ENCODE measurements around the gene SPOCD1. TPM values are rescaled to one million over a fixed set of nuclear protein-coding genes. Genes with fewer than 3 reads are reported as not detected.
A peak's percentile ranks its signal among the peaks of the same experiment; 100 is the strongest.
"Not testable (repeated sequence)": the region's sequence is repeated elsewhere in the genome, so short reads cannot be mapped to it uniquely, and the experiment has no call there.

The SPOCD1 gene
- total and polyA plus RNA-seq, 4 experiments from 2014 or later, result 0.61 to 0.94 TPM; not detected in 2

GRCh38 chr1:31818206-31818605, 2.4 kb upstream of the SPOCD1 start:
- intact Hi-C loops (cut with micrococcal nuclease), result loop anchor here (5.0 kb wide), 1 partner anchor 244 kb away; no protein-coding TSS in a partner anchor
- H3K36me3 Mint-ChIP-seq, result no peaks in the 10 kb centered on the region
- Histone ChIP-seq H3K36me3 (ENCODE audit: insufficient read depth, low read length) (no peaks in the 10 kb centered on the region), H3K9me3 (ENCODE audit: control insufficient read depth in 1 of 2, low read length in 2 of 2) (no peaks in the 10 kb centered on the region), H3K4me1 (ENCODE audit: insufficient read depth, low read length) (peaks cover 8% of the 10 kb centered on the region), H3K4me3 (ENCODE audit: low read length in 2 of 2) (no peak overlapping the region), H3K27ac (ENCODE audit: low read depth, low read length) (no peak overlapping the region), H3K27me3 (ENCODE audit: insufficient read depth, low read length) (no peaks in the 10 kb centered on the region)
- no peaks in the 10 kb centered on the region for H3K9me3 Mint-ChIP-seq
- ChIA-PET CTCF (ENCODE audit: partially characterized antibody) (interaction anchor here (0.6 to 6.8 kb wide), 6 partner anchors 31 to 174 kb away, joined by 3 to 105 read pairs (median 4); no protein-coding TSS in a partner anchor), POLR2A (ENCODE audit: partially characterized antibody) (interaction anchor here (2.2 kb wide), 1 partner anchor 8 kb away, joined by 7 read pairs; no protein-coding TSS in a partner anchor)
- peak overlapping the region in 1 of 8 donors; percentile 6 for H3K4me3 Mint-ChIP-seq
- DNase-seq, result no peak
- no peak overlapping the region for H3K27ac Mint-ChIP-seq
- H3K27me3 Mint-ChIP-seq, result peaks cover 0 to 1% of the 10 kb centered on the region in 2 donors
- peaks cover 10 to 21% (median 14%) of the 10 kb centered on the region in 4 donors for H3K4me1 Mint-ChIP-seq

DNA sequence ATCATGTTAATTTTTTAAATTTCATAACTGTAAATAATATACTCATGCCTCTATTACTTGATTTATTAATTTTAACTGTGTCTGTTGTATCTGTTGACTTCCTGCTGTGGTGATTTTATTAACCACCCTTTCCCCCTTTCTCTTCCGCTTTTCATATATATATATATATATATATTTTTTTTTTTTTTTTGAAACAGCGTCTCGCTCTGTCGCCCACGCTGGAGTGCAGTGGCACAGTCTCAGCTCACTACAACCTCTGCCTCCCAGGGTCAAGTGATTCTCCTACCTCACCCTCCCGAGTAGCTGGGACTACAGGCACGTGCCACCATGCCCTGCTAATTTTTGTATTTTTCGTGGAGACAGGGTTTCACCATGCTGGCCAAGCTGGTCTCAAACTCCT, 1.1 kb upstream of the SPOCD1 start:
- intact Hi-C loops (cut with micrococcal nuclease), result loop anchor here (1.0 to 5.0 kb wide), 4 partner anchors 10 to 245 kb away; no protein-coding TSS in a partner anchor
- peak overlapping the region in 2 of 8 donors; percentile 1 to 26 for H3K4me3 Mint-ChIP-seq
- H3K4me1 Mint-ChIP-seq, result peaks cover 8 to 21% (median 14%) of the 10 kb centered on the region in 4 donors
- H3K27me3 Mint-ChIP-seq; H3K36me3 ChIP-seq (ENCODE audit: insufficient read depth, low read length); H3K36me3 Mint-ChIP-seq; H3K27ac ChIP-seq (ENCODE audit: low read depth, low read length); H3K9me3 ChIP-seq (ENCODE audit: control insufficient read depth in 1 of 2, low read length in 2 of 2); H3K4me3 ChIP-seq (ENCODE audit: low read length in 2 of 2); H3K27me3 ChIP-seq (ENCODE audit: insufficient read depth, low read length); H3K4me1 ChIP-seq (ENCODE audit: insufficient read depth, low read length); H3K9me3 Mint-ChIP-seq: not testable (repeated sequence)
- peak in 2 of 5 donors; percentile 10 to 17 for DNase-seq
- H3K27ac Mint-ChIP-seq, result peak overlapping the region in 1 of 7 donors; percentile 13
- POLR2A ChIA-PET (ENCODE audit: partially characterized antibody), result interaction anchor here (1.1 to 2.8 kb wide), 5 partner anchors 10 to 148 kb away, joined by 3 to 15 read pairs (median 7); partner anchors contain the start of gene PTP4A2
- CTCF ChIA-PET (ENCODE audit: partially characterized antibody), result interaction anchor here (0.6 to 6.8 kb wide), 14 partner anchors 10 to 338 kb away, joined by 3 to 105 read pairs (median 6); no protein-coding TSS in a partner anchor

DNA sequence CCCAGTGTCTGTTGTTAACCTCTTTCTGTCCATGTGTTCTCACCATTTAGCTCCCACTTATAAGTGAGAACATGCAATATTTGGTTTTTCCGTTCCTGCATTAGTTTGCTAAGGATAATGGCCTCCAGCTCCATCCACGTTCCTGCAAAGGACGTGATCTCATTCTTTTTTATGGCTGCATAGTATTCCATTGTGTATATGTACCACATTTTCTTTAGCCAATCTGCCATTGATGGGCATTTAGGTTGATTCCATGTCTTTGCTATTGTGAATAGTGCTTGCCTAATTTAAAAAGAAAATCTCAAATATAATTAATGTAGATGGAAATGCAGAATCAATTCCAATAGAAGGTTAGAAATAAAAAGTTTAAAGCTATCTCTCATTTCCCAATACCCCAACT, 679 bp upstream of the SPOCD1 start:
- H3K4me1 ChIP-seq (ENCODE audit: insufficient read depth, low read length); H3K27me3 Mint-ChIP-seq; DNase-seq; H3K9me3 ChIP-seq (ENCODE audit: control insufficient read depth in 1 of 2, low read length in 2 of 2); H3K27ac ChIP-seq (ENCODE audit: low read depth, low read length); H3K9me3 Mint-ChIP-seq; H3K27me3 ChIP-seq (ENCODE audit: insufficient read depth, low read length); H3K36me3 ChIP-seq (ENCODE audit: insufficient read depth, low read length); H3K36me3 Mint-ChIP-seq; H3K4me3 ChIP-seq (ENCODE audit: low read length in 2 of 2): not testable (repeated sequence)
- H3K27ac Mint-ChIP-seq, result peak overlapping the region in 1 of 7 donors; percentile 13
- peaks cover 8 to 21% (median 14%) of the 10 kb centered on the region in 4 donors for H3K4me1 Mint-ChIP-seq
- CTCF ChIA-PET (ENCODE audit: partially characterized antibody), result interaction anchor here (0.6 to 6.8 kb wide), 16 partner anchors 10 to 338 kb away, joined by 3 to 105 read pairs (median 6); no protein-coding TSS in a partner anchor
- intact Hi-C loops (cut with micrococcal nuclease), result loop anchor here (1.0 to 5.0 kb wide), 4 partner anchors 11 to 246 kb away; no protein-coding TSS in a partner anchor
- POLR2A ChIA-PET (ENCODE audit: partially characterized antibody), result interaction anchor here (1.0 to 2.8 kb wide), 7 partner anchors 10 to 148 kb away, joined by 3 to 15 read pairs (median 6); partner anchors contain the start of gene PTP4A2
- peak overlapping the region in 2 of 8 donors; percentile 1 to 46 for H3K4me3 Mint-ChIP-seq

DNA sequence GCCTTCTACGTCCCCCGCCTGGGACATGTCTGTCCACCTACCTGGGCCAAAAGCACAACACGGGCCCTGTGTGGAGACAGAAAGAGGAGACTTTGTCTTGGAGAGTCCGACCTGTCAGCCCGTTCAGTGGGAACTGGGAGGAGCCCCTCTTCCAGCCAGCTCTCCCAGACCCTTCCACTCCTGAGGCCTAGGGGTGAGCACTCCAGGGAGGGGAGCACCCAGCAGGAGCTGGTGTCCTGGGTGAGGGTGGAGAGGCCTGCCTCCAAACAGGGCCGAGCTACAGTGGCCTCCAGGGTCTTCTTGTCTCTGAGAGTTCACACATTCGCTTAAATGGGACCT, 546 bp downstream of the SPOCD1 start:
- Mint-ChIP-seq H3K9me3 (no peaks in the 10 kb centered on the region), H3K36me3 (no peaks in the 10 kb centered on the region), H3K4me3 (no peak overlapping the region), H3K27me3 (no peaks in the 10 kb centered on the region), H3K27ac (peak overlapping the region in 3 of 7 donors; percentile 40 to 88 (median 41)), H3K4me1 (peaks cover 8 to 21% (median 14%) of the 10 kb centered on the region in 4 donors)
- no peaks in the 10 kb centered on the region for H3K27me3 ChIP-seq (ENCODE audit: insufficient read depth, low read length)
- no peak overlapping the region for H3K27ac ChIP-seq (ENCODE audit: low read depth, low read length)
- no peak for DNase-seq
- ChIA-PET POLR2A (ENCODE audit: partially characterized antibody) (interaction anchor here (0.5 to 2.8 kb wide), 13 partner anchors 8 to 257 kb away, joined by 3 to 15 read pairs (median 3); partner anchors contain the start of genes PTP4A2 and TMEM39B), CTCF (ENCODE audit: partially characterized antibody) (interaction anchor here (0.5 to 6.8 kb wide), 24 partner anchors 9 to 248 kb away, joined by 3 to 105 read pairs (median 4); partner anchors contain the start of gene PTP4A2)
- peaks cover 8% of the 10 kb centered on the region for H3K4me1 ChIP-seq (ENCODE audit: insufficient read depth, low read length)
- intact Hi-C loops (cut with micrococcal nuclease), result loop anchor here (5.0 kb wide), 1 partner anchor 247 kb away; no protein-coding TSS in a partner anchor
- no peak overlapping the region for H3K4me3 ChIP-seq (ENCODE audit: low read length in 2 of 2)
- no peaks in the 10 kb centered on the region for H3K9me3 ChIP-seq (ENCODE audit: control insufficient read depth in 1 of 2, low read length in 2 of 2)
- no peaks in the 10 kb centered on the region for H3K36me3 ChIP-seq (ENCODE audit: insufficient read depth, low read length)

DNA sequence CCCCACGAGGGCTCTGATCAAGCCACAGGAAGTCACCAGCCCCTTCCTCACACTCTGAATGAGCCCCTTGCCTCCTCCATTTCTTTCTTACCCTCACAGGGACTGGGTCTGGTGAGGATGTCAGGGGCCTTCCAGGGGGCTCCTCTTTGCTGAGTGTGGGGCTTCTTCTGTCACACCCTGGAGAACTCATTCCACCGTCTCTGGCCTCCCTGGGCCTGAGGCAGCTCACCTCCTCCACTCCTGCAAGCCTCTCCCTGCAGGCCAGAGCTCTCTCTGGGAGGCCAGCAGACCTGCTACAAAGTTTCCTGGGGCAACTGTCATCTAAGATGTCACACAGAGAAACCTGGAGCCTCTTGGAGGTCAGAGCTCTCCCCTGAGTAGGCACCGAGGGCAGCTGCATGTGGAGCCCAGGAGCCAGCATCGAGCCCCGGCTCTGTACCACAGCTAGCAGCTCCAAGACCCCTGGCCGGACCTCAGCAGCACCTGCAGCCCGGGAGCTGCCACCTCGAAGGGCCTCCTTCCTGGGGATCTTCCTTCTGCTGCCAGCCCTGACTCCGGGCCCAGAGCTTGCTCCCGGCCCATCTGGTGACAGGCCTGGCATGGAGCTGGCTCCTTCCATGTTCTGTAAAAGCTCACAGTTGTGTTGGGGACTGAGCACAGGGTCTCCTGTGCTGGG, 1.1 kb downstream of the SPOCD1 start:
- Mint-ChIP-seq H3K4me3 (no peak overlapping the region), H3K36me3 (no peaks in the 10 kb centered on the region), H3K27ac (peak overlapping the region in 1 of 7 donors; percentile 41), H3K27me3 (no peaks in the 10 kb centered on the region), H3K9me3 (no peaks in the 10 kb centered on the region), H3K4me1 (peaks cover 8 to 21% (median 14%) of the 10 kb centered on the region in 4 donors)
- ChIA-PET POLR2A (ENCODE audit: partially characterized antibody) (interaction anchor here (0.6 to 2.8 kb wide), 7 partner anchors 17 to 258 kb away, joined by 3 to 15 read pairs (median 3); partner anchors contain the start of genes PTP4A2 and TMEM39B), CTCF (ENCODE audit: partially characterized antibody) (interaction anchor here (0.8 to 6.8 kb wide), 15 partner anchors 9 to 248 kb away, joined by 3 to 105 read pairs (median 4); partner anchors contain the start of gene PTP4A2)
- no peaks in the 10 kb centered on the region for H3K9me3 ChIP-seq (ENCODE audit: control insufficient read depth in 1 of 2, low read length in 2 of 2)
- H3K4me1 ChIP-seq (ENCODE audit: insufficient read depth, low read length), result peaks cover 8% of the 10 kb centered on the region
- DNase-seq, result no peak
- H3K27ac ChIP-seq (ENCODE audit: low read depth, low read length), result no peak overlapping the region
- H3K36me3 ChIP-seq (ENCODE audit: insufficient read depth, low read length), result no peaks in the 10 kb centered on the region
- intact Hi-C loops (cut with micrococcal nuclease), result loop anchor here (5.0 kb wide), 1 partner anchor 248 kb away; no protein-coding TSS in a partner anchor
- no peaks in the 10 kb centered on the region for H3K27me3 ChIP-seq (ENCODE audit: insufficient read depth, low read length)
- H3K4me3 ChIP-seq (ENCODE audit: low read length in 2 of 2), result no peak overlapping the region

DNA sequence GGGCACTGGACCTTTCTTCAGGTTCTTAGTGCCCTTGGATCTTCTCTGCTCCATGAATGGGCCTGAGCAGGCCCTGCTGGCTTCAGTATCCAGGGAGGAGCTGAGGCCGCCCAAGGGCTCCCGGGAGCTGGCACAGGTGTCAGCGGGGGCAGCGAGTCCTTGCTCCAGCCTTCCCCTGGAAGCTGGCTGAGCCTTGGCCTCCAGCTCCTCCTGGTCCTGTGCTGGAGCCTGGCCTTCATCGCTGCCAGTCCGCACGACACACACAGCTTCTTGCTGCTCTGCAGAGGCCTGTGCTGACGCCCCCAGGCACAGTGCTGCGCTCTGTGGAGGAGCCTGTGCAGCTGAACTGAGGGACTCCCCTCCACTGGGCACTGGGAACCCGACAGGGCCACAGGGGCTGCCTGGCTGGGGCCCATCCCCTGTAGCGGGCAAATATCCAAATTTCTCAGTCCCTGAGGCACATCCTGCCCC, 1.7 kb downstream of the SPOCD1 start:
- H3K9me3 Mint-ChIP-seq, result no peaks in the 10 kb centered on the region
- no peak for DNase-seq
- no peaks in the 10 kb centered on the region for H3K9me3 ChIP-seq (ENCODE audit: control insufficient read depth in 1 of 2, low read length in 2 of 2)
- H3K4me3 Mint-ChIP-seq, result no peak overlapping the region
- CTCF ChIA-PET (ENCODE audit: partially characterized antibody), result interaction anchor here (0.8 to 6.8 kb wide), 11 partner anchors 8 to 177 kb away, joined by 3 to 105 read pairs (median 3); no protein-coding TSS in a partner anchor
- H3K27me3 Mint-ChIP-seq, result no peaks in the 10 kb centered on the region
- no peaks in the 10 kb centered on the region for H3K27me3 ChIP-seq (ENCODE audit: insufficient read depth, low read length)
- intact Hi-C loops (cut with micrococcal nuclease), result no loop called here
- no peaks in the 10 kb centered on the region for H3K36me3 Mint-ChIP-seq
- POLR2A ChIA-PET (ENCODE audit: partially characterized antibody), result interaction anchor here (0.6 to 1.5 kb wide), 6 partner anchors 13 to 259 kb away, joined by 3 to 5 read pairs (median 3); partner anchors contain the start of genes PTP4A2 and TMEM39B
- no peak overlapping the region for H3K27ac ChIP-seq (ENCODE audit: low read depth, low read length)
- H3K4me3 ChIP-seq (ENCODE audit: low read length in 2 of 2), result no peak overlapping the region
- no peaks in the 10 kb centered on the region for H3K36me3 ChIP-seq (ENCODE audit: insufficient read depth, low read length)
- peaks cover 8% of the 10 kb centered on the region for H3K4me1 ChIP-seq (ENCODE audit: insufficient read depth, low read length)
- no peak overlapping the region for H3K27ac Mint-ChIP-seq
- peaks cover 8 to 21% (median 14%) of the 10 kb centered on the region in 4 donors for H3K4me1 Mint-ChIP-seq

All from CD4-positive, alpha-beta memory T cell (primary cell).